Measurements from ENCODE around the gene ACVR2A. TPM values are rescaled to one million over a fixed set of nuclear protein-coding genes. Genes with fewer than 3 reads are reported as not detected.

The ACVR2A gene
- polyA plus RNA-seq, 1 donor (not counting 4 experiments of a cell fraction or from before 2014, with no cell fraction given): 6.6 TPM

DNA sequence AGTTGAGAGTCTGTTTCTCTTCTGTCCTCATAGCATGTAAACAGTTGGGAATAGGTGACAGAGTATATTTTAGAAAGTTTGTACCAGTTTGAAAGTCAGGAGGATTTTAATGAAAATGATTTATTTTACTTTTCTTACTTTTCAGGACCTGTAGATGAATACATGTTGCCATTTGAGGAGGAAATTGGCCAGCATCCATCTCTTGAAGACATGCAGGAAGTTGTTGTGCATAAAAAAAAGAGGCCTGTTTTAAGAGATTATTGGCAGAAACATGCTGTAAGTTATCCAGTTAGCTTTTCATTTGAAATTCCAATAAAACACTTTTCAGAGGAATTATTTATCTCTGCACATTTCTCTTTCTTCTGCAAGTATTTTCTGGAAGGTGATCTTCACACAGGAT is 81.1 kb downstream of the ACVR2A start:
- Histone ChIP-seq H3K4me3 (ENCODE audit: control insufficient read depth in 2 of 3, extremely low read depth in 1 of 3, insufficient read depth in 2 of 3, low read depth in 1 of 3, low read length in 3 of 3) (no peak overlapping the region), H3K9ac (ENCODE audit: control insufficient read depth, extremely low read depth, insufficient read depth, low read length) (no peak overlapping the region), H3K27me3 (ENCODE audit: control insufficient read depth, extremely low read depth, insufficient read depth, low read length) (no peaks in the 10 kb centered on the region), H3K4me1 (ENCODE audit: control insufficient read depth, extremely low read depth, insufficient read depth, low read length) (no peaks in the 10 kb centered on the region), H2AFZ (ENCODE audit: control insufficient read depth, low read length) (no peak overlapping the region), H4K20me1 (ENCODE audit: control insufficient read depth, extremely low read depth, insufficient read depth, low read length) (no peaks in the 10 kb centered on the region), H3K9me3 (ENCODE audit: control insufficient read depth, low read depth, low read length) (no peaks in the 10 kb centered on the region), H3K79me2 (ENCODE audit: control insufficient read depth, insufficient read depth, low read length) (no peaks in the 10 kb centered on the region), H3K36me3 (ENCODE audit: control insufficient read depth in 2 of 2, extremely low read depth in 1 of 2, insufficient read depth in 2 of 2, low read length in 2 of 2) (peaks cover 4 to 5% of the 10 kb centered on the region in 2 experiments), H3K4me2 (ENCODE audit: control insufficient read depth, extremely low read depth, insufficient read depth, low read depth, low read length) (no peak overlapping the region), H3K9me1 (ENCODE audit: control insufficient read depth, extremely low read depth, insufficient read depth, low read length) (no peaks in the 10 kb centered on the region), H3K27ac (ENCODE audit: control insufficient read depth, insufficient read depth, low read length) (no peak overlapping the region)
- dilution Hi-C loops (cut with MboI; ENCODE audit: extremely low pct_ligation_motif_present, low sequenced_read_pairs): no loop called here
- no peak for DNase-seq (ENCODE audit: low read depth, low spot score)
- FAIRE-seq: no peak
- TF ChIP-seq EZH2 (IDR thresholded peaks at IDR 0.05; ENCODE audit: low read length): no peak
- TF ChIP-seq, protein P1, sequence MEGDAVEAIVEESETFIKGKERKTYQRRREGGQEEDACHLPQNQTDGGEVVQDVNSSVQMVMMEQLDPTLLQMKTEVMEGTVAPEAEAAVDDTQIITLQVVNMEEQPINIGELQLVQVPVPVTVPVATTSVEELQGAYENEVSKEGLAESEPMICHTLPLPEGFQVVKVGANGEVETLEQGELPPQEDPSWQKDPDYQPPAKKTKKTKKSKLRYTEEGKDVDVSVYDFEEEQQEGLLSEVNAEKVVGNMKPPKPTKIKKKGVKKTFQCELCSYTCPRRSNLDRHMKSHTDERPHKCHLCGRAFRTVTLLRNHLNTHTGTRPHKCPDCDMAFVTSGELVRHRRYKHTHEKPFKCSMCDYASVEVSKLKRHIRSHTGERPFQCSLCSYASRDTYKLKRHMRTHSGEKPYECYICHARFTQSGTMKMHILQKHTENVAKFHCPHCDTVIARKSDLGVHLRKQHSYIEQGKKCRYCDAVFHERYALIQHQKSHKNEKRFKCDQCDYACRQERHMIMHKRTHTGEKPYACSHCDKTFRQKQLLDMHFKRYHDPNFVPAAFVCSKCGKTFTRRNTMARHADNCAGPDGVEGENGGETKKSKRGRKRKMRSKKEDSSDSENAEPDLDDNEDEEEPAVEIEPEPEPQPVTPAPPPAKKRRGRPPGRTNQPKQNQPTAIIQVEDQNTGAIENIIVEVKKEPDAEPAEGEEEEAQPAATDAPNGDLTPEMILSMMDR (optimal IDR thresholded peaks at IDR 0.05 in 1 of 3, IDR thresholded peaks at IDR 0.05 in 1 of 3, conservative IDR thresholded peaks at IDR 0.05 in 1 of 3; ENCODE audit: extremely low read depth in 1 of 3, insufficient read depth in 2 of 3, low read length in 3 of 3): no peak

DNA sequence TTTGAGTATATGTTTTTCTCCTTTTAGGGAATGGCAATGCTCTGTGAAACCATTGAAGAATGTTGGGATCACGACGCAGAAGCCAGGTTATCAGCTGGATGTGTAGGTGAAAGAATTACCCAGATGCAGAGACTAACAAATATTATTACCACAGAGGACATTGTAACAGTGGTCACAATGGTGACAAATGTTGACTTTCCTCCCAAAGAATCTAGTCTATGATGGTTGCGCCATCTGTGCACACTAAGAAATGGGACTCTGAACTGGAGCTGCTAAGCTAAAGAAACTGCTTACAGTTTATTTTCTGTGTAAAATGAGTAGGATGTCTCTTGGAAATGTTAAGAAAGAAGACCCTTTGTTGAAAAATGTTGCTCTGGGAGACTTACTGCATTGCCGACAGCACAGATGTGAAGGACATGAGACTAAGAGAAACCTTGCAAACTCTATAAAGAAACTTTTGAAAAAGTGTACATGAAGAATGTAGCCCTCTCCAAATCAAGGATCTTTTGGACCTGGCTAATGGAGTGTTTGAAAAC is 82.3 kb downstream of the ACVR2A start:
- Histone ChIP-seq H3K4me1 (ENCODE audit: control insufficient read depth, extremely low read depth, insufficient read depth, low read length) (no peaks in the 10 kb centered on the region), H3K36me3 (ENCODE audit: control insufficient read depth in 2 of 2, extremely low read depth in 1 of 2, insufficient read depth in 2 of 2, low read length in 2 of 2) (peaks cover 4 to 5% of the 10 kb centered on the region in 2 experiments), H3K4me2 (ENCODE audit: control insufficient read depth, extremely low read depth, insufficient read depth, low read depth, low read length) (no peak overlapping the region), H2AFZ (ENCODE audit: control insufficient read depth, low read length) (no peak overlapping the region), H3K9ac (ENCODE audit: control insufficient read depth, extremely low read depth, insufficient read depth, low read length) (no peak overlapping the region), H3K9me1 (ENCODE audit: control insufficient read depth, extremely low read depth, insufficient read depth, low read length) (no peaks in the 10 kb centered on the region), H3K9me3 (ENCODE audit: control insufficient read depth, low read depth, low read length) (no peaks in the 10 kb centered on the region), H3K27me3 (ENCODE audit: control insufficient read depth, extremely low read depth, insufficient read depth, low read length) (no peaks in the 10 kb centered on the region), H3K27ac (ENCODE audit: control insufficient read depth, insufficient read depth, low read length) (no peak overlapping the region), H4K20me1 (ENCODE audit: control insufficient read depth, extremely low read depth, insufficient read depth, low read length) (no peaks in the 10 kb centered on the region), H3K4me3 (ENCODE audit: control insufficient read depth in 2 of 3, extremely low read depth in 1 of 3, insufficient read depth in 2 of 3, low read depth in 1 of 3, low read length in 3 of 3) (no peak overlapping the region), H3K79me2 (ENCODE audit: control insufficient read depth, insufficient read depth, low read length) (no peaks in the 10 kb centered on the region)
- FAIRE-seq: no peak
- TF ChIP-seq, protein P1 (optimal IDR thresholded peaks at IDR 0.05 in 1 of 3, IDR thresholded peaks at IDR 0.05 in 1 of 3, conservative IDR thresholded peaks at IDR 0.05 in 1 of 3; ENCODE audit: extremely low read depth in 1 of 3, insufficient read depth in 2 of 3, low read length in 3 of 3): no peak
- no peak for TF ChIP-seq EZH2 (IDR thresholded peaks at IDR 0.05; ENCODE audit: low read length)
- dilution Hi-C loops (cut with MboI; ENCODE audit: extremely low pct_ligation_motif_present, low sequenced_read_pairs): no loop called here
- no peak for DNase-seq (ENCODE audit: low read depth, low spot score)
